ENCODE data around the gene F7.

DNA sequence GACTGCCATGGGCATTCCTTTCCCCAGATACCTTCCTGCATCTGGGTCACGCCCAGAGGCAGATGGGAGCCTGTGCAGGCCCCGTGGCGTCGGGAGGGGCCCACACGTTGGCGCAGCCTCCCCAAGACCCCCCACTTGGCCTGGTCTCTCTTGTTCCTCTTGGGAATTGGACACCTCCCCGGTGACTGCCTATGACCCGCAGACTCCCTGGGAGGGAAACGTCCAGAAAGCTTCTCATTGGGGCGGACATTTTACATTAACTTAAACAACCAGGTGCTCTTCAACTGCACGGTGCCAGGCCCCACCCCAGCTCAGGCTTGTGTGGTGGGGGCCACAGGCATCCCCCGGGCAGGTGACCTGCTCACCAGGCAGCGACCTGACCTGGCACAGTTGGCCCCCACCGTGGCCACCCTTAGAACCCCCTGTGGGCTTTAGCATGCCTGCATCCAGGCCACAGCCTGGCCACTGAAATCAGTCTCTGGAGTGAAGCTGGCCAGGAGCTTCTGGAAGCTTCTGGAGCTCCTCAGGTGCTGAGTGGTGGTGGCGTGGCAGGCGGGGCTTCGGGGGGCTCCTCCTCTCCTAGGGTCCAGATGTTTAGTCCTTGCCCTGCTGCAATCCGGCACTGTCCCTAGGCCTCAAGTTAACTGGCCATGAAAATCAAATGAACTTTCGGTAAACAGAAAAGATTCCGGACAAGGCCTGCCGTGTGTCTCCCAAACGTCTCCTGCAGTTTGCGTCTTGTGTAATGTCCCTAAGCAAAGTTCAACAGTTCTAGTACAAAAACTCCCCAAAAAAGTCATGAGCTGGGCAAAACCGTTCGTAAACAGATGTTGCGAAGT lies 44.3 kb downstream of the F7 start:
- TF ChIP-seq ZNF274 (IDR thresholded peaks at IDR 0.05; ENCODE audit: low read depth, low read length) (no peak), YY1 (IDR thresholded peaks at IDR 0.05; ENCODE audit: insufficient read depth, insufficient read length) (no peak), SUZ12 (IDR thresholded peaks at IDR 0.05; ENCODE audit: extremely low read depth, insufficient read depth, insufficient read length) (no peak)
